Upper lobe of left lung (tissue), 4 donors: ENCODE data around the gene SIRT3.

Source experiments
- CTCF ChIP-seq, 6 experiments: fragments of 450-650 bp in 4 of 6; fragments of 200-600 bp in 2 of 6; sonication (generic) in 2 of 6; IDR thresholded peaks; one replicate each; pipeline ENCODE4 v1.5.1; 2016 to 2019; ENCODE audit warnings: antibody characterized with exemption in 6 of 6
- POLR2A ChIP-seq, 4 donors: fragments of 450-650 bp; IDR thresholded peaks; one replicate each; pipeline ENCODE4 v1.5.1; 2016 to 2017; ENCODE audit warnings: antibody characterized with exemption in 4 of 4, mild to moderate bottlenecking in 2 of 4
- POLR2AphosphoS5 ChIP-seq, 2 donors: sonication (generic); formaldehyde crosslinking; IDR thresholded peaks; one replicate each; pipeline ENCODE4 v1.5.1; 2017; ENCODE audit warnings: antibody characterized with exemption in 2 of 2

- no peak for TF ChIP-seq CTCF (IDR thresholded peaks at IDR 0.05)
- no peak for TF ChIP-seq POLR2A (IDR thresholded peaks at IDR 0.05)
- TF ChIP-seq POLR2AphosphoS5 (IDR thresholded peaks at IDR 0.05) = no peak
Observed at GRCh38 chr11:235609-235996, 539 bp downstream of the SIRT3 start.
